Adrenal gland (tissue), 12 donors: Measurements from ENCODE around the gene NSG1. TPM values are rescaled to one million over a fixed set of nuclear protein-coding genes. Genes with fewer than 3 reads are reported as not detected.

Source experiments
- DNase-seq, 7 donors: peaks; one replicate each; pipeline ENCODE4 v3.0.0-alpha.2; 2019 to 2020
- H3K27ac ChIP-seq, 5 donors: fragments of 200-600 bp; sonication (generic) in 4 of 5; 1 replicate in 3 of 5; 2 replicates in 2 of 5; pipeline versions ENCODE4 v1.5.1 to v1.8.0; 2016 to 2020; ENCODE audit warnings: mild to moderate bottlenecking in 1 of 5
- H3K27me3 ChIP-seq: fragments of 200-600 bp; 2 replicates; pipeline ENCODE4 v1.8.0; 2021
- H3K36me3 ChIP-seq, 2 donors: fragments of 200-600 bp; replicated peaks in 1 of 2; 1 replicate in 1 of 2; 2 replicates in 1 of 2; pipeline versions ENCODE4 v1.5.1 to v1.8.0; 2018 to 2022
- H3K4me1 ChIP-seq, 2 donors: fragments of 200-600 bp; replicated peaks in 1 of 2; 1 replicate in 1 of 2; 2 replicates in 1 of 2; pipeline versions ENCODE4 v1.5.1 to v1.8.0; 2018 to 2021
- H3K4me3 ChIP-seq, 4 donors: fragments of 200-600 bp; sonication (generic) in 3 of 4; one replicate each; pipeline ENCODE4 v1.5.1; 2016 to 2018
- H3K9me3 ChIP-seq, 3 donors: fragments of 200-600 bp; sonication (generic) in 1 of 3; replicated peaks in 1 of 3; 1 replicate in 2 of 3; 2 replicates in 1 of 3; pipeline versions ENCODE4 v1.5.1 to v1.8.0; 2016 to 2021
- POLR2A ChIP-seq, 2 donors: fragments of 450-650 bp; IDR thresholded peaks; one replicate each; pipeline ENCODE4 v1.6.1; 2017; ENCODE audit warnings: antibody characterized with exemption in 2 of 2, mild to moderate bottlenecking in 2 of 2, moderate library complexity in 1 of 2
- WGBS, 4 donors: extraction: QIAGEN DNeasy Blood & Tissue Kit in 2 of 4; methylation state at CpG; one replicate each; pipeline versions ENCODE4 v1.1.5 to v1.1.7; 2013 to 2017; 5-methylcytosine and 5-hydroxymethylcytosine counted together
- intact Hi-C, 2 donors: fragments of 100-400 bp; cut with DNase I; formaldehyde crosslinking; loops; one replicate each; pipeline versions ENCODE4 v1.14.1 to v1.15.0; 2022 to 2023
- polyA plus RNA-seq, 3 donors: library from polyadenylated mRNA; stranded (reverse); fragments of 200-250 nt in 2 of 3; fragments of 350-450 nt in 1 of 3; fragmentation: Illumina TruSeq in 1 of 3; extraction: RNeasy Lipid Tissue Mini Kit (QIAGEN cat#74804) in 1 of 3; gene quantifications; one replicate each; pipeline ENCODE4 v1.2.3, GENCODE V29; 2013 to 2014
- total RNA-seq, 9 donors: library from RNA; depleted of rRNA in 4 of 9; stranded (reverse); fragments of >200 nt in 4 of 9; fragments of 120-200 nt in 1 of 9; fragmentation: NEBNext Ultra II Directional in 1 of 9; extraction: Animal tissue kit (Norgen Biotek cat#: 25700) in 1 of 9; gene quantifications; one replicate each; pipeline versions ENCODE4 v1.1.0 to v1.2.4, GENCODE V29; 2013 to 2023
- TF ChIP-seq, protein P1 (sequence below), 6 experiments: fragments of 450-650 bp in 4 of 6; fragments of 200-600 bp in 2 of 6; sonication (generic) in 1 of 6; IDR thresholded peaks; 1 replicate in 5 of 6; 2 replicates in 1 of 6; pipeline versions ENCODE4 v1.5.1 to v1.8.0; 2016 to 2021; ENCODE audit warnings: antibody characterized with exemption in 6 of 6, mild to moderate bottlenecking in 2 of 6, moderate library complexity in 1 of 6
- donor health status: healthy with polysubstance abuse.
- donor health status: Bipolar disorder and iron deficiency.
- donor health status: DM: yes; HTN: yes; CAD: no.
- donor health status: DM: no; HTN: no; CAD: no.
- donor health status: DM: no; HTN: no; CAD: no.
- donor health status: DM: yes; HTN: yes; CAD: no.

The NSG1 gene
- total and polyA plus RNA-seq, 12 donors, result 1.4 to 42.7 (median 9.9) TPM

DNA sequence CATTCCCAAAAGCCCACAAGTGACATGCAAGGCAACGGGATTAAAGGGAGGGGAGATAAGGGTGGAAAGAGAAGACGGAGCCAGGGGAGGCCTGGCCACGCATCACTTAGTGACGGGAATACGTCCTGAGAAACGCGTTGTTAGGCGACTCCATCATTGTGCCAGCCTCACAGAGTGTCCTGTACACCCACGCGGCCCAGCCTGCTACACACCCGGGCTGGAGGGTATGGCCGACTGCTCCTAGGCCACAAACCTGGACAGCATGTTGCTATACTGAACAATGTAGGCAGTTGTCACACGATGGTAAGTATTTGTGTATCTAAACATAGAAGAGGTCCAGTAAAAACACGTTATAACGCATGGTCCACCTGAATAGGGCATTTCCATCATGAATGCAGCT lies 23.4 kb downstream of the NSG1 start:
- Histone ChIP-seq H3K36me3 (no peaks in the 10 kb centered on the region), H3K27ac (no peak overlapping the region), H3K27me3 (no peaks in the 10 kb centered on the region), H3K4me3 (no peak overlapping the region), H3K4me1 (no peaks in the 10 kb centered on the region), H3K9me3 (no peaks in the 10 kb centered on the region)
- no peak for DNase-seq
- intact Hi-C loops, result no loop called here
- WGBS, 4 donors, result 86 to 91% (median 88%) methylated on average over 15 of the region's 15 CpGs
- TF ChIP-seq, protein P1, sequence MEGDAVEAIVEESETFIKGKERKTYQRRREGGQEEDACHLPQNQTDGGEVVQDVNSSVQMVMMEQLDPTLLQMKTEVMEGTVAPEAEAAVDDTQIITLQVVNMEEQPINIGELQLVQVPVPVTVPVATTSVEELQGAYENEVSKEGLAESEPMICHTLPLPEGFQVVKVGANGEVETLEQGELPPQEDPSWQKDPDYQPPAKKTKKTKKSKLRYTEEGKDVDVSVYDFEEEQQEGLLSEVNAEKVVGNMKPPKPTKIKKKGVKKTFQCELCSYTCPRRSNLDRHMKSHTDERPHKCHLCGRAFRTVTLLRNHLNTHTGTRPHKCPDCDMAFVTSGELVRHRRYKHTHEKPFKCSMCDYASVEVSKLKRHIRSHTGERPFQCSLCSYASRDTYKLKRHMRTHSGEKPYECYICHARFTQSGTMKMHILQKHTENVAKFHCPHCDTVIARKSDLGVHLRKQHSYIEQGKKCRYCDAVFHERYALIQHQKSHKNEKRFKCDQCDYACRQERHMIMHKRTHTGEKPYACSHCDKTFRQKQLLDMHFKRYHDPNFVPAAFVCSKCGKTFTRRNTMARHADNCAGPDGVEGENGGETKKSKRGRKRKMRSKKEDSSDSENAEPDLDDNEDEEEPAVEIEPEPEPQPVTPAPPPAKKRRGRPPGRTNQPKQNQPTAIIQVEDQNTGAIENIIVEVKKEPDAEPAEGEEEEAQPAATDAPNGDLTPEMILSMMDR (IDR thresholded peaks at IDR 0.05), result no peak
- no peak for TF ChIP-seq POLR2A (IDR thresholded peaks at IDR 0.05)

- no peaks in the 10 kb centered on the region for H3K27me3 ChIP-seq
- H3K4me3 ChIP-seq, result no peak overlapping the region
- intact Hi-C loops, result no loop called here
- no peaks in the 10 kb centered on the region for H3K36me3 ChIP-seq
- DNase-seq, result no peak
- no peaks in the 10 kb centered on the region for H3K4me1 ChIP-seq
- TF ChIP-seq, protein P1 (IDR thresholded peaks at IDR 0.05), result no peak
- TF ChIP-seq POLR2A (IDR thresholded peaks at IDR 0.05), result no peak
- 85 to 89% (median 88%) methylated on average over 14 to 15 of the region's 15 CpGs for WGBS, 4 donors
- no peaks in the 10 kb centered on the region for H3K9me3 ChIP-seq
- H3K27ac ChIP-seq, result no peak overlapping the region
Observed at GRCh38 chr4:4411906-4412305, 25.0 kb downstream of the NSG1 start.

- intact Hi-C loops, result no loop called here
- H3K36me3 ChIP-seq, result peaks cover 0 to under 1% of the 10 kb centered on the region in 2 donors
- H3K4me1 ChIP-seq, result no peaks in the 10 kb centered on the region
- no peak overlapping the region for H3K27ac ChIP-seq
- H3K9me3 ChIP-seq, result no peaks in the 10 kb centered on the region
- H3K4me3 ChIP-seq, result no peak overlapping the region
- TF ChIP-seq POLR2A (IDR thresholded peaks at IDR 0.05), result no peak
- TF ChIP-seq, protein P1 (IDR thresholded peaks at IDR 0.05), result no peak
- H3K27me3 ChIP-seq, result no peaks in the 10 kb centered on the region
- no peak for DNase-seq
- WGBS, 4 donors, result 79 to 87% (median 82%) methylated on average over 19 of the region's 19 CpGs
Observed at GRCh38 chr4:4412641-4413372, 25.9 kb downstream of the NSG1 start.

DNA sequence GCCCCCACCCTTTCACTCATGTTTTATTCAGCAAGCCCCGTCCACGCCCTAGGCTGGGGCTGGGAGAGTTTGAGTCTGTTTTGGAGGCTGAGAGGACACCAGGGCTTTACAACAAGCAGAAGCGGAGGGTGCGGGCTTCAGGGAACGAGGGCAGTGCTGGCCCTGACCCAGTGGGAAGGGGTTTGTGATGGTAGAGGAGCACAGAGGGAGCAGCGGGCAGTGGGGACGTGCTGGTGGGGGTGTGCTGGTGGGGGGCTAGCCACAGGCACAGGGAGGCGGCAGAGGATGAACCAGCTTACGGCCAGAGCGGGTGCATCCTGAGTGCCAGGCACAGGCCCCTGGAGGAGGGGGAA lies 26.4 kb downstream of the NSG1 start:
- no peak for DNase-seq
- TF ChIP-seq POLR2A (IDR thresholded peaks at IDR 0.05), result no peak
- TF ChIP-seq, protein P1 (IDR thresholded peaks at IDR 0.05), result no peak
- peaks cover 0 to 4% of the 10 kb centered on the region in 2 donors for H3K36me3 ChIP-seq
- H3K27me3 ChIP-seq, result no peaks in the 10 kb centered on the region
- intact Hi-C loops, result no loop called here
- no peak overlapping the region for H3K4me3 ChIP-seq
- no peak overlapping the region for H3K27ac ChIP-seq
- no peaks in the 10 kb centered on the region for H3K9me3 ChIP-seq
- 85 to 94% (median 90%) methylated on average over 10 of the region's 10 CpGs for WGBS, 4 donors
- no peaks in the 10 kb centered on the region for H3K4me1 ChIP-seq
